Measurements from ENCODE around the gene LSAMP. TPM values are rescaled to one million over a fixed set of nuclear protein-coding genes. Genes with fewer than 3 reads are reported as not detected.

Gene LSAMP
- total RNA-seq, 4 donors from 2014 or later: 4.3 to 5.2 (median 5.0) TPM

- DNase-seq (ENCODE audit: low spot score in 2 of 2): no peak
- TF ChIP-seq CTCF (IDR thresholded peaks at IDR 0.05): no peak
- TF ChIP-seq POLR2AphosphoS5 (IDR thresholded peaks at IDR 0.05): no peak
- no peak for TF ChIP-seq POLR2A (IDR thresholded peaks at IDR 0.05)
- TF ChIP-seq EP300 (IDR thresholded peaks at IDR 0.05): no peak
- H3K27me3 ChIP-seq: no peaks in the 10 kb centered on the region
- H3K4me1 ChIP-seq: no peaks in the 10 kb centered on the region
- H3K27ac ChIP-seq: no peak overlapping the region
- WGBS: 72% methylated on average over 3 of the region's 3 CpGs
- no peaks in the 10 kb centered on the region for H3K9me3 ChIP-seq
- H3K36me3 ChIP-seq: no peaks in the 10 kb centered on the region
- no peak overlapping the region for H3K4me3 ChIP-seq
Observed at GRCh38 chr3:115996420-115997108, 448.7 kb downstream of the LSAMP start.

GRCh38 chr3:115990669-115991068 is 454.6 kb downstream of the LSAMP start:
- no peak for DNase-seq (ENCODE audit: low spot score in 2 of 2)
- 79% methylated on average over 4 of the region's 4 CpGs for WGBS
- H3K27ac ChIP-seq: no peak overlapping the region
- H3K4me1 ChIP-seq: no peaks in the 10 kb centered on the region
- no peaks in the 10 kb centered on the region for H3K27me3 ChIP-seq
- H3K9me3 ChIP-seq: no peaks in the 10 kb centered on the region
- TF ChIP-seq POLR2A (IDR thresholded peaks at IDR 0.05) (no peak), EP300 (IDR thresholded peaks at IDR 0.05) (no peak), CTCF (IDR thresholded peaks at IDR 0.05) (no peak), POLR2AphosphoS5 (IDR thresholded peaks at IDR 0.05) (no peak)
- H3K4me3 ChIP-seq: no peak overlapping the region
- H3K36me3 ChIP-seq: no peaks in the 10 kb centered on the region

- WGBS: 65% methylated on average over 5 of the region's 5 CpGs
- TF ChIP-seq POLR2A (IDR thresholded peaks at IDR 0.05): no peak
- TF ChIP-seq POLR2AphosphoS5 (IDR thresholded peaks at IDR 0.05): no peak
- TF ChIP-seq EP300 (IDR thresholded peaks at IDR 0.05): no peak
- TF ChIP-seq CTCF (IDR thresholded peaks at IDR 0.05): no peak
Observed at GRCh38 chr3:115989684-115990421, 455.4 kb downstream of the LSAMP start.

GRCh38 chr3:115986555-115987207 is 458.6 kb downstream of the LSAMP start:
- 73% methylated on average over 2 of the region's 2 CpGs for WGBS
- H3K4me1 ChIP-seq: no peaks in the 10 kb centered on the region
- H3K36me3 ChIP-seq: no peaks in the 10 kb centered on the region
- H3K27ac ChIP-seq: no peak overlapping the region
- DNase-seq (ENCODE audit: low spot score in 2 of 2): no peak
- TF ChIP-seq CTCF (IDR thresholded peaks at IDR 0.05) (peak in 1 of 2 donors; percentile 9), EP300 (IDR thresholded peaks at IDR 0.05) (no peak), POLR2A (IDR thresholded peaks at IDR 0.05) (no peak), POLR2AphosphoS5 (IDR thresholded peaks at IDR 0.05) (no peak)
- H3K9me3 ChIP-seq: no peaks in the 10 kb centered on the region
- H3K27me3 ChIP-seq: no peaks in the 10 kb centered on the region
- H3K4me3 ChIP-seq: no peak overlapping the region

More at GRCh38 chr3:115989684-115990421, 455.4 kb downstream of the LSAMP start:
- no peaks in the 10 kb centered on the region for H3K36me3 ChIP-seq
- H3K27ac ChIP-seq: no peak overlapping the region
- H3K27me3 ChIP-seq: no peaks in the 10 kb centered on the region
- no peak for DNase-seq (ENCODE audit: low spot score in 2 of 2)
- no peaks in the 10 kb centered on the region for H3K9me3 ChIP-seq
- no peak overlapping the region for H3K4me3 ChIP-seq
- H3K4me1 ChIP-seq: no peaks in the 10 kb centered on the region

GRCh38 chr3:115982629-115983028 is 462.7 kb downstream of the LSAMP start:
- no peak overlapping the region for H3K4me3 ChIP-seq
- no peaks in the 10 kb centered on the region for H3K36me3 ChIP-seq
- no peaks in the 10 kb centered on the region for H3K9me3 ChIP-seq
- H3K4me1 ChIP-seq: no peaks in the 10 kb centered on the region
- TF ChIP-seq CTCF (IDR thresholded peaks at IDR 0.05): no peak
- no peak for TF ChIP-seq EP300 (IDR thresholded peaks at IDR 0.05)
- no peak for TF ChIP-seq POLR2AphosphoS5 (IDR thresholded peaks at IDR 0.05)
- no peak for TF ChIP-seq POLR2A (IDR thresholded peaks at IDR 0.05)
- H3K27me3 ChIP-seq: no peaks in the 10 kb centered on the region
- DNase-seq (ENCODE audit: low spot score in 2 of 2): no peak
- WGBS: 95% methylated on average over 2 of the region's 2 CpGs
- no peak overlapping the region for H3K27ac ChIP-seq
